Measurements from ENCODE around the gene EPHA4. TPM values are rescaled to one million over a fixed set of nuclear protein-coding genes. Genes with fewer than 3 reads are reported as not detected.

EPHA4 gene
- total RNA-seq, 1 donor from 2014 or later = 30.1 TPM

DNA sequence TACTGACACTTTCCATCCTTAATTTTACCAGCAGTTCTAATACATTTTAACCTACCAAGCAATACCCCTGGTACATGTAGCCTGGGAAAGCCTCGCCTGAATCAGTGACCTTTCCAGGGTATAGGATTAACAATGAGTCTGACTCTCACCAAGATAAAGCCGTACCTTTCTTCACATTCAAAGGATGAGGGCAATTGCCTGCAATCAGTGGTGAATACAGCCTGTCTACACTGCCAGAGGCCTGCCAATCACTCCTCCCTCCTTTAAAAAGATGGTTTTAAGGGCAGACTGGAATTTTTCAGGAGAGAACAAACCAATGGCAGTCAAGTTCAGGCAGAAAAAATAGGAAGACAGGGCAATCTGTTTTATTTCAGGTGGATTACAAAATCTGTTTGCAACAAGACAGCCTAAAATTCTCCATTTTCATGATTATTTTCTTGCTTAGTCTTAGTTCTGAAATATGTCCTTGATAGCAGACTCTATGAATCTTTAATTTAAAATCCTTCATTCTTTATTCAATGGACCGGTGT is 4.8 kb downstream of the EPHA4 start:
- DNase-seq (ENCODE audit: low read depth) (no peak), FAIRE-seq (peak; percentile 34)
- no peak overlapping the region for H3K4me3 Mint-ChIP-seq (ENCODE audit: unreplicated experiment)
- peaks cover 3% of the 10 kb centered on the region for H3K36me3 ChIP-seq (ENCODE audit: insufficient read depth, low read length)
- no peak overlapping the region for H3K9ac ChIP-seq (ENCODE audit: low read length)
- H2AFZ ChIP-seq (ENCODE audit: low read depth, low read length) = no peak overlapping the region
- H3K27ac Mint-ChIP-seq (ENCODE audit: unreplicated experiment) = no peak overlapping the region
- TF ChIP-seq, protein P1, sequence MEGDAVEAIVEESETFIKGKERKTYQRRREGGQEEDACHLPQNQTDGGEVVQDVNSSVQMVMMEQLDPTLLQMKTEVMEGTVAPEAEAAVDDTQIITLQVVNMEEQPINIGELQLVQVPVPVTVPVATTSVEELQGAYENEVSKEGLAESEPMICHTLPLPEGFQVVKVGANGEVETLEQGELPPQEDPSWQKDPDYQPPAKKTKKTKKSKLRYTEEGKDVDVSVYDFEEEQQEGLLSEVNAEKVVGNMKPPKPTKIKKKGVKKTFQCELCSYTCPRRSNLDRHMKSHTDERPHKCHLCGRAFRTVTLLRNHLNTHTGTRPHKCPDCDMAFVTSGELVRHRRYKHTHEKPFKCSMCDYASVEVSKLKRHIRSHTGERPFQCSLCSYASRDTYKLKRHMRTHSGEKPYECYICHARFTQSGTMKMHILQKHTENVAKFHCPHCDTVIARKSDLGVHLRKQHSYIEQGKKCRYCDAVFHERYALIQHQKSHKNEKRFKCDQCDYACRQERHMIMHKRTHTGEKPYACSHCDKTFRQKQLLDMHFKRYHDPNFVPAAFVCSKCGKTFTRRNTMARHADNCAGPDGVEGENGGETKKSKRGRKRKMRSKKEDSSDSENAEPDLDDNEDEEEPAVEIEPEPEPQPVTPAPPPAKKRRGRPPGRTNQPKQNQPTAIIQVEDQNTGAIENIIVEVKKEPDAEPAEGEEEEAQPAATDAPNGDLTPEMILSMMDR (IDR thresholded peaks at IDR 0.05; ENCODE audit: insufficient read depth, low read depth, low read length) = no peak
- no peak for TF ChIP-seq EZH2 (IDR thresholded peaks at IDR 0.05; ENCODE audit: insufficient read depth, low read length)
- H3K79me2 ChIP-seq (ENCODE audit: insufficient read depth, low read length) = no peaks in the 10 kb centered on the region
- H3K4me1 Mint-ChIP-seq (ENCODE audit: low read depth, unreplicated experiment) = peaks cover 9% of the 10 kb centered on the region
- no peak overlapping the region for H3K4me2 ChIP-seq (ENCODE audit: low read length)
- H3K4me3 ChIP-seq (ENCODE audit: insufficient read depth, low read depth, low read length) = no peak overlapping the region
- H3K4me1 ChIP-seq (ENCODE audit: insufficient read depth, low read length) = peaks cover 12% of the 10 kb centered on the region
- H3K9me3 ChIP-seq (ENCODE audit: insufficient read depth, low read depth, low read length) = no peaks in the 10 kb centered on the region
- peaks cover 2% of the 10 kb centered on the region for H3K27me3 Mint-ChIP-seq (ENCODE audit: low read depth, unreplicated experiment)
- H3K9me3 Mint-ChIP-seq (ENCODE audit: unreplicated experiment) = no peaks in the 10 kb centered on the region
- H3K27me3 ChIP-seq (ENCODE audit: insufficient read depth, low read length) = peaks cover 15% of the 10 kb centered on the region
- H4K20me1 ChIP-seq (ENCODE audit: insufficient read depth, low read length) = peaks cover 27% of the 10 kb centered on the region
- no peak overlapping the region for H3K27ac ChIP-seq (ENCODE audit: low read depth, low read length)
- peaks cover 5% of the 10 kb centered on the region for H3K36me3 Mint-ChIP-seq (ENCODE audit: low read depth, unreplicated experiment)

- no peaks in the 10 kb centered on the region for H3K27me3 Mint-ChIP-seq (ENCODE audit: low read depth, unreplicated experiment)
- FAIRE-seq (no peak), DNase-seq (ENCODE audit: low read depth) (no peak)
- H3K36me3 ChIP-seq (ENCODE audit: insufficient read depth, low read length) = peaks cover 3% of the 10 kb centered on the region
- no peak overlapping the region for H3K9ac ChIP-seq (ENCODE audit: low read length)
- H3K27ac ChIP-seq (ENCODE audit: low read depth, low read length) = no peak overlapping the region
- H2AFZ ChIP-seq (ENCODE audit: low read depth, low read length) = no peak overlapping the region
- H3K4me1 Mint-ChIP-seq (ENCODE audit: low read depth, unreplicated experiment) = peaks cover 2% of the 10 kb centered on the region
- no peaks in the 10 kb centered on the region for H3K79me2 ChIP-seq (ENCODE audit: insufficient read depth, low read length)
- no peak overlapping the region for H3K4me3 Mint-ChIP-seq (ENCODE audit: unreplicated experiment)
- peaks cover under 1% of the 10 kb centered on the region for H4K20me1 ChIP-seq (ENCODE audit: insufficient read depth, low read length)
- no peaks in the 10 kb centered on the region for H3K9me3 ChIP-seq (ENCODE audit: insufficient read depth, low read depth, low read length)
- no peak for TF ChIP-seq EZH2 (IDR thresholded peaks at IDR 0.05; ENCODE audit: insufficient read depth, low read length)
- TF ChIP-seq, protein P1 (IDR thresholded peaks at IDR 0.05; ENCODE audit: insufficient read depth, low read depth, low read length) = no peak
- H3K4me2 ChIP-seq (ENCODE audit: low read length) = no peak overlapping the region
- H3K4me3 ChIP-seq (ENCODE audit: insufficient read depth, low read depth, low read length) = no peak overlapping the region
- no peaks in the 10 kb centered on the region for H3K4me1 ChIP-seq (ENCODE audit: insufficient read depth, low read length)
- peaks cover 5% of the 10 kb centered on the region for H3K36me3 Mint-ChIP-seq (ENCODE audit: low read depth, unreplicated experiment)
- no peaks in the 10 kb centered on the region for H3K27me3 ChIP-seq (ENCODE audit: insufficient read depth, low read length)
- H3K9me3 Mint-ChIP-seq (ENCODE audit: unreplicated experiment) = no peaks in the 10 kb centered on the region
- no peak overlapping the region for H3K27ac Mint-ChIP-seq (ENCODE audit: unreplicated experiment)
Measured at GRCh38 chr2:221563270-221563985, 8.7 kb downstream of the EPHA4 start.

- Mint-ChIP-seq H3K27me3 (ENCODE audit: low read depth, unreplicated experiment) (no peaks in the 10 kb centered on the region), H3K27ac (ENCODE audit: unreplicated experiment) (no peak overlapping the region), H3K9me3 (ENCODE audit: unreplicated experiment) (no peaks in the 10 kb centered on the region), H3K36me3 (ENCODE audit: low read depth, unreplicated experiment) (peaks cover 5% of the 10 kb centered on the region), H3K4me1 (ENCODE audit: low read depth, unreplicated experiment) (peaks cover 2% of the 10 kb centered on the region), H3K4me3 (ENCODE audit: unreplicated experiment) (no peak overlapping the region)
- FAIRE-seq (no peak), DNase-seq (ENCODE audit: low read depth) (no peak)
- TF ChIP-seq EZH2 (IDR thresholded peaks at IDR 0.05; ENCODE audit: insufficient read depth, low read length) = no peak
- TF ChIP-seq, protein P1 (IDR thresholded peaks at IDR 0.05; ENCODE audit: insufficient read depth, low read depth, low read length) = no peak
- H3K9me3 ChIP-seq (ENCODE audit: insufficient read depth, low read depth, low read length) = no peaks in the 10 kb centered on the region
- H3K4me1 ChIP-seq (ENCODE audit: insufficient read depth, low read length) = no peaks in the 10 kb centered on the region
- no peak overlapping the region for H3K27ac ChIP-seq (ENCODE audit: low read depth, low read length)
- H3K4me3 ChIP-seq (ENCODE audit: insufficient read depth, low read depth, low read length) = no peak overlapping the region
- H3K27me3 ChIP-seq (ENCODE audit: insufficient read depth, low read length) = no peaks in the 10 kb centered on the region
- no peaks in the 10 kb centered on the region for H4K20me1 ChIP-seq (ENCODE audit: insufficient read depth, low read length)
- peaks cover 3% of the 10 kb centered on the region for H3K36me3 ChIP-seq (ENCODE audit: insufficient read depth, low read length)
- H3K9ac ChIP-seq (ENCODE audit: low read length) = no peak overlapping the region
- H3K4me2 ChIP-seq (ENCODE audit: low read length) = no peak overlapping the region
- H2AFZ ChIP-seq (ENCODE audit: low read depth, low read length) = no peak overlapping the region
- H3K79me2 ChIP-seq (ENCODE audit: insufficient read depth, low read length) = no peaks in the 10 kb centered on the region
Measured at GRCh38 chr2:221562226-221562625, 9.9 kb downstream of the EPHA4 start.
